Thymus (tissue), 11 donors: ENCODE results near the gene SVOPL. TPM values are rescaled to one million over a fixed set of nuclear protein-coding genes. Genes with fewer than 3 reads are reported as not detected.

ENCODE experiments used
- DNase-seq, 9 donors: peaks; one replicate each; pipeline ENCODE4 v3.0.0-alpha.2; 2013; ENCODE audit warnings: low spot score in 9 of 9, low read depth in 6 of 9, missing footprints in 1 of 9
- H3K27ac ChIP-seq, 2 donors: one replicate each; pipeline ENCODE4 v1.5.1; 2013; ENCODE audit warnings: control low read depth in 1 of 2, low read depth in 1 of 2, low read length in 1 of 2, mild to moderate bottlenecking in 1 of 2, moderate library complexity in 1 of 2
- H3K27me3 ChIP-seq, 2 donors: one replicate each; pipeline ENCODE4 v1.5.1; 2013; ENCODE audit warnings: low read length in 1 of 2; ENCODE audit not compliant: control insufficient read depth in 2 of 2, insufficient read depth in 1 of 2
- H3K36me3 ChIP-seq, 2 donors: one replicate each; pipeline ENCODE4 v1.5.1; 2013; ENCODE audit warnings: low read length in 1 of 2, mild to moderate bottlenecking in 1 of 2, moderate library complexity in 1 of 2; ENCODE audit not compliant: control insufficient read depth in 2 of 2, insufficient read depth in 2 of 2
- H3K4me1 ChIP-seq, 2 donors: one replicate each; pipeline ENCODE4 v1.5.1; 2013; ENCODE audit warnings: low read length in 2 of 2; ENCODE audit not compliant: control insufficient read depth in 2 of 2, insufficient read depth in 2 of 2
- H3K4me3 ChIP-seq, 2 donors: one replicate each; pipeline ENCODE4 v1.5.1; 2013; ENCODE audit warnings: low read length in 2 of 2, control low read depth in 1 of 2, mild to moderate bottlenecking in 1 of 2
- H3K9me3 ChIP-seq, 2 donors: one replicate each; pipeline ENCODE4 v1.5.1; 2013; ENCODE audit warnings: low read length in 1 of 2, mild to moderate bottlenecking in 1 of 2; ENCODE audit not compliant: control insufficient read depth in 2 of 2, insufficient read depth in 1 of 2
- WGBS: extraction: QIAGEN DNeasy Blood & Tissue Kit; methylation state at CpG from one replicate; pipeline ENCODE4 v1.1.7; 2013; 5-methylcytosine and 5-hydroxymethylcytosine counted together
- polyA plus RNA-seq: library from polyadenylated mRNA; stranded (reverse); fragments of 200-250 nt; gene quantifications from one replicate; pipeline ENCODE4 v1.2.3, GENCODE V29; 2013
- total RNA-seq: library from RNA; stranded (reverse); fragments of 120-200 nt; gene quantifications from one replicate; pipeline ENCODE4 v1.2.4, GENCODE V29; 2013
- donor health status: healthy.

SVOPL gene
- total and polyA plus RNA-seq, 2 donors, result 1.7 to 2.6 TPM

DNA sequence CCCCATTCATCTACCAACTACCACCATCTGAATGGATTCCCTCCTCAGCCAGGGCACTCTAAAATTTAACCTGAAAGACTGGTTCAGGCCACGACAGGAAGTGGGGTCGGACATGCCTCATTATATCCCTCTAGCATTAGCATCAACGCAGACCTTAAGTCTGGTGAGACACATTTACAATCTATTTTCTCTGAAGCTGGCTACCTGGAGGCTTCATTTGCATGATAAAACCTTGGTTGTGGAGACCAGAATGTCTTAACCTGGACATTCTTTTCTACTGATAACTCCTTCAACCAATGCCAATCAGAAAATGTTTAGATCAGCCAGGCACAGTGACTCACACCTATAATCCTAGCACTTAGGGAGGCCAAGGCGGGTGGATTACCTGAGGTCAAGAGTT is 42.3 kb downstream of the SVOPL start:
- no peak for DNase-seq
- Histone ChIP-seq H3K4me3 (no peak overlapping the region), H3K4me1 (peaks cover 2 to 4% of the 10 kb centered on the region in 2 donors), H3K27me3 (no peaks in the 10 kb centered on the region), H3K9me3 (peaks cover 0 to 12% of the 10 kb centered on the region in 2 donors), H3K27ac (no peak overlapping the region), H3K36me3 (no peaks in the 10 kb centered on the region)
- WGBS, result 92% methylated on average over 4 of the region's 4 CpGs

- no peak overlapping the region for H3K27ac ChIP-seq
- no peak overlapping the region for H3K4me3 ChIP-seq
- no peak for DNase-seq
- H3K4me1 ChIP-seq, result no peaks in the 10 kb centered on the region
- 96% methylated on average over 4 of the region's 4 CpGs for WGBS
- H3K36me3 ChIP-seq, result no peaks in the 10 kb centered on the region
- no peaks in the 10 kb centered on the region for H3K27me3 ChIP-seq
- H3K9me3 ChIP-seq, result peaks cover 0 to 17% of the 10 kb centered on the region in 2 donors
Observed at GRCh38 chr7:138657854-138658386, 43.2 kb downstream of the SVOPL start.

- peaks cover 0 to 20% of the 10 kb centered on the region in 2 donors for H3K9me3 ChIP-seq
- no peaks in the 10 kb centered on the region for H3K4me1 ChIP-seq
- no peaks in the 10 kb centered on the region for H3K36me3 ChIP-seq
- WGBS, result 97% methylated on average over 2 of the region's 2 CpGs
- DNase-seq, result no peak
- no peak overlapping the region for H3K27ac ChIP-seq
- H3K4me3 ChIP-seq, result no peak overlapping the region
- H3K27me3 ChIP-seq, result no peaks in the 10 kb centered on the region
Observed at GRCh38 chr7:138656952-138657351, 44.2 kb downstream of the SVOPL start.

DNA sequence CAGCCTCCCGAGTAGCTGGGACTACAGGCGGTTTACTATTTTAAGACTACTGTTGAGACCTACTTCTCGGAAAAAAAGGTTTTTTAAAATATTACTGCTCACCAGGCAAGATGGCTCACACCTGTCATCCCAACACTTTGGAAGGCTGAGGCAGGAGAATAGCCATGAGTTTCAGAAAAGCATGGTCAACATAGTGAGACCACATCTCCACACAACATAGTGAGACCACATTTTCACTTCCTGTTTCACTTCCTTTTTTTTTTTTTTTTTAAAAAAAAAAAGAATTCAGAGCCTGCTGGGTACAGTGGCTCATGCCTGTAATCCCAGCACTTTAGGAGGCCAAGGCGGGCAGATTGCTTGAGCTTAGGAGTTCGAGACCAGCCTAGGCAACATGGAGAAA is 46.5 kb downstream of the SVOPL start:
- Histone ChIP-seq H3K36me3 (no peaks in the 10 kb centered on the region), H3K4me3 (no peak overlapping the region), H3K27ac (no peak overlapping the region), H3K27me3 (no peaks in the 10 kb centered on the region), H3K4me1 (no peaks in the 10 kb centered on the region), H3K9me3 (peaks cover 0 to 20% of the 10 kb centered on the region in 2 donors)
- 98% methylated on average over 5 of the region's 5 CpGs for WGBS
- no peak for DNase-seq

GRCh38 chr7:138649506-138649905 is 51.7 kb downstream of the SVOPL start:
- no peak overlapping the region for H3K27ac ChIP-seq

GRCh38 chr7:138645284-138645683 is 55.9 kb downstream of the SVOPL start:
- no peak for DNase-seq
- no peaks in the 10 kb centered on the region for H3K4me1 ChIP-seq
- no peaks in the 10 kb centered on the region for H3K27me3 ChIP-seq
- no peaks in the 10 kb centered on the region for H3K36me3 ChIP-seq
- H3K27ac ChIP-seq, result no peak overlapping the region
- H3K9me3 ChIP-seq, result no peaks in the 10 kb centered on the region
- WGBS, result 97% methylated on average over 7 of the region's 7 CpGs
- H3K4me3 ChIP-seq, result no peak overlapping the region

More at GRCh38 chr7:138649506-138649905, 51.7 kb downstream of the SVOPL start:
- no peak overlapping the region for H3K4me3 ChIP-seq
- no peaks in the 10 kb centered on the region for H3K27me3 ChIP-seq
- H3K9me3 ChIP-seq, result peaks cover 0 to 12% of the 10 kb centered on the region in 2 donors
- 97% methylated on average over 5 of the region's 5 CpGs for WGBS
- H3K36me3 ChIP-seq, result no peaks in the 10 kb centered on the region
- no peaks in the 10 kb centered on the region for H3K4me1 ChIP-seq
- DNase-seq, result no peak

DNA sequence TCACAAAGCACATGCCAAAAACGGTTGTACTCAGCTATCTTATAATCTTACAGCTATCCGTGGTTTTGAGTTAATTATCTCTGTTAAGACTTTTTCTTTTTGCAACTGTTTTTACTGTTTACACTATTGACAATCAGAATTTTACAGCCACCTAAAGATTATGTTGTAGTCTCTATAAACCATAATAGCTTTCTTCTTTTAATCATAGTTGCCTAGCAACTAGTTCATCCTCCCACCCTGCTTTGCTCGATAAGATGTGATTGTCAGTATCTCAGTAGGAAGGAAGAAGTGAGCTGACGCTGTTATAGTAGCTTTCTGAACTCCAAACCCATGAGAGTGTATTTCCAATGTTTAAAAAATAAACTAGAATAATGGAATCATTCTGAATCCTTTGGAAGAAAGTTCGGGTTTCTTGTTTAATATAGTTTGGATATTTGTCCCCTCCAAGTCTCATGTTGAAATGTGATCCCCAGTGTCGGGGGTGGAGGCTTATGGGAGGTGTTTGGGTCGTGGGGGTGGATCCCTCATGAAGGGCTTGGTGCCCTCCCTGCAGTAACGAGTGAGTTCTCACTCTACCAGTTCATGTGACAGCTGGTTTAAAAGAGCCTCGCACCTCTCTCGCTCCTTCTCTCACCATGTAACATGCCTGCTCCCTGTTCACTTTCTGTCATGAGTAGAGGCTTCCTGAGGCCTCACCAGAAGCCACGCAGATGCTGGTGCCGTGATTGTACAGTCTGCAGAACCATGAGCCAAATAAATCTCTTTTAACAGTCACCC is 68.1 kb downstream of the SVOPL start:
- WGBS, result 71% methylated on average over 12 of the region's 12 CpGs
- Histone ChIP-seq H3K27ac (no peak overlapping the region), H3K36me3 (no peaks in the 10 kb centered on the region), H3K27me3 (no peaks in the 10 kb centered on the region), H3K4me1 (peaks cover 0 to 4% of the 10 kb centered on the region in 2 donors), H3K9me3 (no peaks in the 10 kb centered on the region), H3K4me3 (no peak overlapping the region)
- DNase-seq, result peak in 1 of 9 donors; percentile 22

GRCh38 chr7:138632384-138632783 is 68.8 kb downstream of the SVOPL start:
- Histone ChIP-seq H3K27ac (no peak overlapping the region), H3K9me3 (no peaks in the 10 kb centered on the region), H3K4me3 (no peak overlapping the region), H3K27me3 (no peaks in the 10 kb centered on the region), H3K4me1 (peaks cover 0 to 4% of the 10 kb centered on the region in 2 donors), H3K36me3 (no peaks in the 10 kb centered on the region)
- no peak for DNase-seq
- 98% methylated on average over 1 of the region's 2 CpGs for WGBS

DNA sequence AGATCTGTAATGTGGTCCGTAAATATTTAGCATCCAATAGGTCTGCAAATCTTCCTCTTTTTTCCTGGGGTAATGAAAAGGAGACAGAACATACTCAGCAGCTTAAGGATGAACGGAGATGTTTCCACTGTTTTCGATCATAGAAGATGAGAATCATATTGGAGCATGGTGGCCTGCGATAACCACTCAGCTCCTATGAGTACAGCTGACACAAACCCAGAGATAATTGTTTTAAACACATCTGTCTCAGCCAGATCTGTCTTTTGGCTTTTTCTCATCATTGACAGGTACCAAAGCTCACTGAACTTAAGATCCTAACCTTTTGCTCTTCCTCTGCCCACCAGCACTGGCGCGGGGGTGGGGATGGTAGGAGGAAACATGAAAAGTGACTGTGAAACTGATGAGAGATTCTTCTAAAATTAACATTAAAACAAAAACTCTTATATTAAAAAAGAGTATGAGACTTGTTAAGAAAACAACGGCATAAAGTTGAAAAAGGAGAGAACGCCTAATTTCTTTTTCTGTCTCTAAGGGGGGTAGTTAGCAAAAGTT is 71.0 kb downstream of the SVOPL start:
- Histone ChIP-seq H3K4me1 (peaks cover 10 to 19% of the 10 kb centered on the region in 2 donors), H3K36me3 (no peaks in the 10 kb centered on the region), H3K27me3 (no peaks in the 10 kb centered on the region), H3K4me3 (no peak overlapping the region), H3K9me3 (no peaks in the 10 kb centered on the region), H3K27ac (no peak overlapping the region)
- WGBS, result 91% methylated on average over 8 of the region's 8 CpGs
- DNase-seq, result peak in 1 of 9 donors; percentile 25
